ENCODE results near the gene ITGB3BP. TPM values are rescaled to one million over a fixed set of nuclear protein-coding genes. Genes with fewer than 3 reads are reported as not detected.

ITGB3BP gene
- polyA plus RNA-seq, 1 donor (not counting 4 experiments of a cell fraction or from before 2014, with no cell fraction given), result 19.5 TPM

DNA sequence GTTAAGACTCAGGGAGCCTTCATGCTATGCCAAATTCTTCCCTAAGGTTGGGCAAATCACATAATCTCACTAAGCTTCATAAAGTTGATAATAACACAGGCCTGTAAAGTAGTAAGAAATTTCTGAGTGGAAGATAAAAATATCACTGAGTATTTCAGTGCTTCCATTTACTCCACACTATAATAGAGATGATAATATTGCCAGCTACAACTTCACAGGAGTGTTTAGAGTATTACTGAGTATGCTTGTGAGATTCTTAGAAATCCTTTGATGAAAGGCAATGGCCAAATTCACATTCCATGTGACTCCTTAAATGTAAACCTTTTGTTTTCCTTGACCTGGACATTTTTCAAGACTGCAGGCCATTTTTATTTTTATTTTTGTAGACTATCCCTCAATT, 10.4 kb downstream of the ITGB3BP start:
- no peak for DNase-seq (ENCODE audit: low read depth, low spot score)
- Histone ChIP-seq H3K4me3 (ENCODE audit: control insufficient read depth in 2 of 3, extremely low read depth in 1 of 3, insufficient read depth in 2 of 3, low read depth in 1 of 3, low read length in 3 of 3) (no peak overlapping the region), H3K9ac (ENCODE audit: control insufficient read depth, extremely low read depth, insufficient read depth, low read length) (no peak overlapping the region), H3K36me3 (ENCODE audit: control insufficient read depth in 2 of 2, extremely low read depth in 1 of 2, insufficient read depth in 2 of 2, low read length in 2 of 2) (no peaks in the 10 kb centered on the region), H3K9me1 (ENCODE audit: control insufficient read depth, extremely low read depth, insufficient read depth, low read length) (no peaks in the 10 kb centered on the region), H3K79me2 (ENCODE audit: control insufficient read depth, insufficient read depth, low read length) (no peaks in the 10 kb centered on the region), H3K4me2 (ENCODE audit: control insufficient read depth, extremely low read depth, insufficient read depth, low read depth, low read length) (no peak overlapping the region), H3K27ac (ENCODE audit: control insufficient read depth, insufficient read depth, low read length) (no peak overlapping the region), H3K9me3 (ENCODE audit: control insufficient read depth, low read depth, low read length) (no peaks in the 10 kb centered on the region), H2AFZ (ENCODE audit: control insufficient read depth, low read length) (no peak overlapping the region), H3K4me1 (ENCODE audit: control insufficient read depth, extremely low read depth, insufficient read depth, low read length) (no peaks in the 10 kb centered on the region), H3K27me3 (ENCODE audit: control insufficient read depth, extremely low read depth, insufficient read depth, low read length) (no peaks in the 10 kb centered on the region), H4K20me1 (ENCODE audit: control insufficient read depth, extremely low read depth, insufficient read depth, low read length) (no peaks in the 10 kb centered on the region)
- dilution Hi-C loops (cut with MboI; ENCODE audit: extremely low pct_ligation_motif_present, low sequenced_read_pairs), result no loop called here
- TF ChIP-seq EZH2 (IDR thresholded peaks at IDR 0.05; ENCODE audit: low read length), result no peak
- TF ChIP-seq, protein P1, sequence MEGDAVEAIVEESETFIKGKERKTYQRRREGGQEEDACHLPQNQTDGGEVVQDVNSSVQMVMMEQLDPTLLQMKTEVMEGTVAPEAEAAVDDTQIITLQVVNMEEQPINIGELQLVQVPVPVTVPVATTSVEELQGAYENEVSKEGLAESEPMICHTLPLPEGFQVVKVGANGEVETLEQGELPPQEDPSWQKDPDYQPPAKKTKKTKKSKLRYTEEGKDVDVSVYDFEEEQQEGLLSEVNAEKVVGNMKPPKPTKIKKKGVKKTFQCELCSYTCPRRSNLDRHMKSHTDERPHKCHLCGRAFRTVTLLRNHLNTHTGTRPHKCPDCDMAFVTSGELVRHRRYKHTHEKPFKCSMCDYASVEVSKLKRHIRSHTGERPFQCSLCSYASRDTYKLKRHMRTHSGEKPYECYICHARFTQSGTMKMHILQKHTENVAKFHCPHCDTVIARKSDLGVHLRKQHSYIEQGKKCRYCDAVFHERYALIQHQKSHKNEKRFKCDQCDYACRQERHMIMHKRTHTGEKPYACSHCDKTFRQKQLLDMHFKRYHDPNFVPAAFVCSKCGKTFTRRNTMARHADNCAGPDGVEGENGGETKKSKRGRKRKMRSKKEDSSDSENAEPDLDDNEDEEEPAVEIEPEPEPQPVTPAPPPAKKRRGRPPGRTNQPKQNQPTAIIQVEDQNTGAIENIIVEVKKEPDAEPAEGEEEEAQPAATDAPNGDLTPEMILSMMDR (optimal IDR thresholded peaks at IDR 0.05 in 1 of 3, IDR thresholded peaks at IDR 0.05 in 1 of 3, conservative IDR thresholded peaks at IDR 0.05 in 1 of 3; ENCODE audit: extremely low read depth in 1 of 3, insufficient read depth in 2 of 3, low read length in 3 of 3), result no peak
- no peak for FAIRE-seq

DNA sequence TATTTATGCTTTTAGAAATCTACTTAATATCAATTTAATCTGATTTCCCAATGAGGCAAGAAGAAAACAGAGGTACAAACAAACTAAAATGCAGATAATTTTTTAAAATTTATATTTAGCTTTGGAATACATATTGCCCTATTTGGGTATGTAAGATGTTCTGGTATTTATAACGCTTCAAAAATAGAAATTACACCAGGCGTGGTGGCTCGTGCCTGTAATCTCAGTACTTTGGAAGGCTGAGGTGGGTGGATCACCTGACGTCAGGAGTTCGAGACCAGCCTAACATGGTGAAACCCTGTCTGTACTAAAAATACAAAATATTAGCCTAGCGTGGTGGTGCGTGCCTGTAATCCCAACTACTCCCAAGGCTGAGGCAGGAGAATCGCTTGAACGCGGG, 13.3 kb downstream of the ITGB3BP start:
- FAIRE-seq (no peak), DNase-seq (ENCODE audit: low read depth, low spot score) (no peak)
- Histone ChIP-seq H3K79me2 (ENCODE audit: control insufficient read depth, insufficient read depth, low read length) (no peaks in the 10 kb centered on the region), H3K9ac (ENCODE audit: control insufficient read depth, extremely low read depth, insufficient read depth, low read length) (no peak overlapping the region), H3K4me1 (ENCODE audit: control insufficient read depth, extremely low read depth, insufficient read depth, low read length) (no peaks in the 10 kb centered on the region), H2AFZ (ENCODE audit: control insufficient read depth, low read length) (no peak overlapping the region), H4K20me1 (ENCODE audit: control insufficient read depth, extremely low read depth, insufficient read depth, low read length) (no peaks in the 10 kb centered on the region), H3K4me2 (ENCODE audit: control insufficient read depth, extremely low read depth, insufficient read depth, low read depth, low read length) (no peak overlapping the region), H3K27me3 (ENCODE audit: control insufficient read depth, extremely low read depth, insufficient read depth, low read length) (no peaks in the 10 kb centered on the region), H3K36me3 (ENCODE audit: control insufficient read depth in 2 of 2, extremely low read depth in 1 of 2, insufficient read depth in 2 of 2, low read length in 2 of 2) (peaks cover 0 to 4% of the 10 kb centered on the region in 2 experiments), H3K9me1 (ENCODE audit: control insufficient read depth, extremely low read depth, insufficient read depth, low read length) (no peaks in the 10 kb centered on the region), H3K9me3 (ENCODE audit: control insufficient read depth, low read depth, low read length) (no peaks in the 10 kb centered on the region), H3K27ac (ENCODE audit: control insufficient read depth, insufficient read depth, low read length) (no peak overlapping the region), H3K4me3 (ENCODE audit: control insufficient read depth in 2 of 3, extremely low read depth in 1 of 3, insufficient read depth in 2 of 3, low read depth in 1 of 3, low read length in 3 of 3) (no peak overlapping the region)
- no peak for TF ChIP-seq EZH2 (IDR thresholded peaks at IDR 0.05; ENCODE audit: low read length)
- dilution Hi-C loops (cut with MboI; ENCODE audit: extremely low pct_ligation_motif_present, low sequenced_read_pairs), result no loop called here

DNA sequence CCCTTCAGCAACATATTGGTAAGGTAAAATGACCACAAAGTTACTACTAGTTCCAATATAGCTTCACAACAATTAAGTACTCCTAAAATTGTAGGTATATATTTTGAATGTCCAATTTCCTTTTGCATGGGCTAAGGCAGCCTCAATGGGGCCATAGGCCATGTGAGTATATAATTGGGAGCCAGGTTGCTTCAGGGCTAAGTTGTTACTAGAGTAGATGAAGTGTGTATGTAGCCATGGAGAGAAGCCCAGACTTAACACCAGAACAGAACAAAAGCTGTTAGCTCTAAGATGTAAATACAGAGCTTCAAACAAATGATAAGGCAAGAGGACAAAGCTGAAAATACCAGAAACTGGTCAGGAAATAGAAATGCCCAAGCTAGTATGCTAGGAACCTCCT, 16.2 kb downstream of the ITGB3BP start:
- no peak for FAIRE-seq
- dilution Hi-C loops (cut with MboI; ENCODE audit: extremely low pct_ligation_motif_present, low sequenced_read_pairs), result no loop called here
- no peak overlapping the region for H3K4me3 ChIP-seq (ENCODE audit: control insufficient read depth in 2 of 3, extremely low read depth in 1 of 3, insufficient read depth in 2 of 3, low read depth in 1 of 3, low read length in 3 of 3)
- no peaks in the 10 kb centered on the region for H3K9me1 ChIP-seq (ENCODE audit: control insufficient read depth, extremely low read depth, insufficient read depth, low read length)
- H4K20me1 ChIP-seq (ENCODE audit: control insufficient read depth, extremely low read depth, insufficient read depth, low read length), result no peaks in the 10 kb centered on the region
- H3K9me3 ChIP-seq (ENCODE audit: control insufficient read depth, low read depth, low read length), result no peaks in the 10 kb centered on the region
- no peaks in the 10 kb centered on the region for H3K4me1 ChIP-seq (ENCODE audit: control insufficient read depth, extremely low read depth, insufficient read depth, low read length)
- H2AFZ ChIP-seq (ENCODE audit: control insufficient read depth, low read length), result no peak overlapping the region
- no peak overlapping the region for H3K4me2 ChIP-seq (ENCODE audit: control insufficient read depth, extremely low read depth, insufficient read depth, low read depth, low read length)
- TF ChIP-seq EZH2 (IDR thresholded peaks at IDR 0.05; ENCODE audit: low read length), result no peak
- TF ChIP-seq, protein P1 (optimal IDR thresholded peaks at IDR 0.05 in 1 of 3, IDR thresholded peaks at IDR 0.05 in 1 of 3, conservative IDR thresholded peaks at IDR 0.05 in 1 of 3; ENCODE audit: extremely low read depth in 1 of 3, insufficient read depth in 2 of 3, low read length in 3 of 3), result no peak
- H3K27me3 ChIP-seq (ENCODE audit: control insufficient read depth, extremely low read depth, insufficient read depth, low read length), result no peaks in the 10 kb centered on the region
- H3K9ac ChIP-seq (ENCODE audit: control insufficient read depth, extremely low read depth, insufficient read depth, low read length), result no peak overlapping the region
- peaks cover 0 to 4% of the 10 kb centered on the region in 2 experiments for H3K36me3 ChIP-seq (ENCODE audit: control insufficient read depth in 2 of 2, extremely low read depth in 1 of 2, insufficient read depth in 2 of 2, low read length in 2 of 2)
- H3K27ac ChIP-seq (ENCODE audit: control insufficient read depth, insufficient read depth, low read length), result no peak overlapping the region
- no peak for DNase-seq (ENCODE audit: low read depth, low spot score)
- H3K79me2 ChIP-seq (ENCODE audit: control insufficient read depth, insufficient read depth, low read length), result no peaks in the 10 kb centered on the region
